IMR-90 (cell line): ENCODE results near the gene ATRAID. TPM values are rescaled to one million over a fixed set of nuclear protein-coding genes. Genes with fewer than 3 reads are reported as not detected.

Source experiments
- ATAC-seq: fragments of 200-7000 bp; cut with Tn5 transposase; 2 replicates; pipeline ENCODE4 v1.9.1; 2020; ENCODE audit warnings: low read depth, mild to moderate bottlenecking, moderate library complexity
- BruUV-seq: library from RNA; stranded (reverse); fragments of 400-500 nt; replicated peaks from 2 replicates; lab custom pipeline; 2021; lab: Mats Ljungman, UMichigan
- CTCF ChIA-PET: fragments of 300-600 bp; formaldehyde crosslinking; extraction: SDS; loops from one replicate; lab custom pipeline; 2021; ENCODE audit warnings: antibody characterized with exemption; lab: Yijun Ruan, JAX
- POLR2A ChIA-PET: fragments of 300-600 bp; sonication (Branson Sonifier 250); formaldehyde crosslinking; loops from one replicate; lab custom pipeline; 2022; ENCODE audit warnings: antibody characterized with exemption; ENCODE audit not compliant: unreplicated experiment; lab: Charles Lee
- DNase-seq: peaks from one replicate; pipeline ENCODE4 v3.0.0; 2013
- H2AFZ ChIP-seq: replicated peaks from 2 replicates; pipeline ENCODE3; 2013; ENCODE audit warnings: low read length, mild to moderate bottlenecking; ENCODE audit not compliant: poor library complexity
- H2AK5ac ChIP-seq: 2 replicates; pipeline ENCODE4 v1.6.1; 2013; ENCODE audit warnings: low read depth, low read length, inconsistent platforms
- H2AK9ac ChIP-seq: replicated peaks from 2 replicates; pipeline ENCODE3; 2013; ENCODE audit warnings: mild to moderate bottlenecking, low read depth, low read length, moderate library complexity; ENCODE audit not compliant: poor library complexity
- H2BK120ac ChIP-seq: 2 replicates; pipeline ENCODE4 v1.6.1; 2013; ENCODE audit warnings: low read depth, low read length, inconsistent platforms
- H2BK15ac ChIP-seq: 3 replicates; pipeline ENCODE4 v1.6.1; 2013; ENCODE audit warnings: low read depth, low read length, inconsistent platforms
- H2BK20ac ChIP-seq: 2 replicates; pipeline ENCODE4 v1.6.1; 2013; ENCODE audit warnings: low read depth, mild to moderate bottlenecking, inconsistent platforms, low read length, moderate library complexity
- H2BK5ac ChIP-seq: 2 replicates; pipeline ENCODE4 v1.6.1; 2013; ENCODE audit warnings: mild to moderate bottlenecking, low read depth, low read length, inconsistent platforms; ENCODE audit not compliant: poor library complexity, severe bottlenecking
- H3K14ac ChIP-seq: replicated peaks from 2 replicates; pipeline ENCODE4 v1.6.1; 2013; ENCODE audit warnings: low read depth, low read length, inconsistent platforms
- H3K18ac ChIP-seq: 2 replicates; pipeline ENCODE4 v1.6.1; 2013; ENCODE audit warnings: low read depth, low read length, control low read depth
- H3K23ac ChIP-seq: 2 replicates; pipeline ENCODE4 v1.6.1; 2013; ENCODE audit warnings: low read depth, low read length, inconsistent platforms
- H3K27ac ChIP-seq: 2 replicates; pipeline ENCODE4 v1.5.1; 2013; ENCODE audit warnings: mild to moderate bottlenecking, control low read depth, low read length; ENCODE audit not compliant: insufficient read depth
- H3K27me3 ChIP-seq: 2 replicates; pipeline ENCODE4 v1.6.1; 2013; ENCODE audit warnings: low read length; ENCODE audit not compliant: control insufficient read depth, insufficient read depth
- H3K36me3 ChIP-seq: 2 replicates; pipeline ENCODE4 v1.6.1; 2013; ENCODE audit warnings: low read length, mixed read lengths; ENCODE audit not compliant: control insufficient read depth, insufficient read depth
- H3K4ac ChIP-seq: 2 replicates; pipeline ENCODE4 v1.6.1; 2013; ENCODE audit warnings: low read depth, low read length, inconsistent platforms
- H3K4me1 ChIP-seq: 2 replicates; pipeline ENCODE4 v1.6.1; 2013; ENCODE audit warnings: low read length, mixed read lengths; ENCODE audit not compliant: control insufficient read depth, insufficient read depth
- H3K4me2 ChIP-seq: 2 replicates; pipeline ENCODE4 v1.6.1; 2013; ENCODE audit warnings: low read depth, mild to moderate bottlenecking, control low read depth, low read length, moderate library complexity
- H3K4me3 ChIP-seq: 2 replicates; pipeline ENCODE4 v1.5.1; 2013; ENCODE audit warnings: low read depth, mild to moderate bottlenecking, control low read depth, low read length, moderate library complexity; ENCODE audit not compliant: insufficient read depth
- H3K56ac ChIP-seq: 2 replicates; pipeline ENCODE4 v1.6.1; 2013; ENCODE audit warnings: low read length, inconsistent platforms; ENCODE audit not compliant: insufficient read depth; ENCODE audit errors: extremely low read depth
- H3K79me1 ChIP-seq, 2 experiments: 2 replicates each; pipeline ENCODE4 v1.6.1; 2013; ENCODE audit warnings: low read length in 2 of 2, inconsistent platforms in 1 of 2, low read depth in 1 of 2
- H3K9ac ChIP-seq: 2 replicates; pipeline ENCODE4 v1.6.1; 2013; ENCODE audit warnings: low read depth, low read length, control low read depth
- H3K9me1 ChIP-seq: 2 replicates; pipeline ENCODE4 v1.6.1; 2013; ENCODE audit warnings: low read length, inconsistent platforms; ENCODE audit not compliant: insufficient read depth
- H3K9me3 ChIP-seq: 2 replicates; pipeline ENCODE4 v1.6.1; 2013; ENCODE audit warnings: low read length; ENCODE audit not compliant: control insufficient read depth, insufficient read depth
- H4K20me1 ChIP-seq: 2 replicates; pipeline ENCODE4 v1.6.1; 2013; ENCODE audit warnings: low read length, inconsistent platforms; ENCODE audit not compliant: insufficient read depth
- H4K5ac ChIP-seq: 2 replicates; pipeline ENCODE4 v1.6.1; 2013; ENCODE audit warnings: mild to moderate bottlenecking, low read depth, low read length, control low read depth
- H4K8ac ChIP-seq, 2 experiments: 2 replicates each; pipeline ENCODE4 v1.6.1; 2013; ENCODE audit warnings: low read depth in 2 of 2, low read length in 2 of 2, control low read depth in 1 of 2, inconsistent platforms in 1 of 2
- H4K91ac ChIP-seq: 2 replicates; pipeline ENCODE4 v1.6.1; 2013; ENCODE audit warnings: low read depth, low read length, inconsistent platforms; ENCODE audit not compliant: insufficient read depth
- CEBPB ChIP-seq: IDR thresholded peaks from 2 replicates; pipeline ENCODE4 v1.6.1; 2012; ENCODE audit warnings: low read depth, low read length, improper control_type of control experiment
- RFX5 ChIP-seq: IDR thresholded peaks from 2 replicates; pipeline ENCODE4 v1.8.0; 2012; ENCODE audit warnings: low read depth, mild to moderate bottlenecking, low read length, moderate library complexity
- WGBS, 2 experiments: methylation state at CpG; one replicate each; pipeline versions ENCODE4 v1.1.5 to v1.1.7; 2013; ENCODE audit warnings: missing lambda C conversion rate in 2 of 2; ENCODE audit not compliant: insufficient read length in 1 of 2; ENCODE audit errors: extremely low coverage in 2 of 2; 5-methylcytosine and 5-hydroxymethylcytosine counted together
- dilution Hi-C: fragments of 300-500 bp; cut with HindIII; formaldehyde crosslinking; loops from one replicate; pipeline ENCODE4 v1.14.3; 2018; ENCODE audit warnings: low sequenced_read_pairs; ENCODE audit not compliant: unreplicated experiment
- in situ Hi-C: fragments of 300-500 bp; cut with MboI; formaldehyde crosslinking; loops from 3 replicates; pipeline ENCODE4 v1.14.3; 2019; ENCODE audit warnings: low sequenced_read_pairs, inconsistent platforms, mixed read lengths
- intact Hi-C: fragments of 100-400 bp; cut with micrococcal nuclease; formaldehyde crosslinking; loops from 2 replicates; pipeline ENCODE4 v1.10.0; 2022
- polyA plus RNA-seq, 3 experiments: library from polyadenylated mRNA; depleted of rRNA; stranded (reverse); fragments of >200 nt; gene quantifications; 2 replicates each; pipeline ENCODE4 v1.2.3, GENCODE V29; 2012; ENCODE audit warnings: low replicate concordance in 1 of 3
- total RNA-seq: library from RNA; depleted of rRNA; stranded (reverse); fragments of >200 nt; gene quantifications from 2 replicates; pipeline ENCODE4 v1.2.3, GENCODE V29; 2012

ATRAID gene
- total and polyA plus RNA-seq, 2 of the 4 experiments (the other 2 are of a cell fraction), result 138 to 173 TPM

DNA sequence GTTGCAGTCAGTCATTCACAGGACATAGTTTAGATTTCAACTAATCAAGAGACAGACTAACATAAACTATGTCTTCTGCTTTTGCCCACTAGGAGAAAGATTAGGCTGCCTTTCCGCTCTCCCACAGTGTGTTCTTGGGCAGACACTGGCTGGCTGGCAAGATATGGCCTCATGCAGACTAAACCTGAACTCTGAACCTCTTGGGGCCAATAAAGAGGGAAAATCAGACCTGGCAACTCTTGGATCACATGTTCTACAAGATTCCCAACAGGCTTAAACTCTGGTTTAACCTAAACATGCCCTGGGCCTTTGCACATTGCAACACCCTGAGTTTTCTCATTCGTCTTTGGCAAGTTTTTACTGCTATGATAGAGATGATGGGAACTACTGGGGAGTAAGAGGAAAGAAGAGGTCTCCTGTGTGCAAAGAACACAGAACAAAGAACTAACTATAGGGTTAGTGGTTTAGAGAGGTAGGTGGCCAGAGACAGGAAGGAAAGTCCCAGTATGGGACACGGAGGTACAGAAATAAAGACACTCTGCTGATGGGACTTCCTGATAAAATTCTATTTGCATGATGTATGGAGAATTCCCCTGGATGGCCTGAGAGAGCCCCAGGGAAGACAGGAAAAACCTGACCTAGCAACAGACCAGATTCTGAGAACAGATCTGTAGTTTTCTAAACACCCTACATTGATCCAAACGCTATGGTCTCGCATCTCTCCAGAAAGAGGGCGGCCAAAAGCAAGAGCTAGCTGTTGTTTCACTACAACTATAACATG is 2.0 kb upstream of the ATRAID start:
- Histone ChIP-seq H2BK20ac (no peak overlapping the region), H3K14ac (no peak overlapping the region), H4K91ac (no peak overlapping the region), H2BK15ac (no peak overlapping the region), H3K9ac (no peak overlapping the region), H2BK120ac (no peak overlapping the region), H3K27ac (no peak overlapping the region), H3K4me3 (no peak overlapping the region), H3K9me3 (no peaks in the 10 kb centered on the region), H4K5ac (no peak overlapping the region), H3K56ac (no peak overlapping the region), H2AK9ac (no peak overlapping the region), H2AK5ac (no peak overlapping the region), H3K4me2 (no peak overlapping the region), H3K9me1 (peaks cover 2% of the 10 kb centered on the region; the same call in 1 of the 2 replicates), H2BK5ac (no peak overlapping the region), H3K36me3 (peaks cover 29% of the 10 kb centered on the region), H3K79me1 (peaks cover 19 to 27% of the 10 kb centered on the region in 2 experiments), H3K27me3 (no peaks in the 10 kb centered on the region), H3K18ac (no peak overlapping the region), H2AFZ (no peak overlapping the region), H3K4me1 (peaks cover 6% of the 10 kb centered on the region), H4K20me1 (no peaks in the 10 kb centered on the region), H4K8ac (no peak overlapping the region), H3K23ac (no peak overlapping the region), H3K4ac (no peak overlapping the region)
- ATAC-seq (no peak), DNase-seq (peak; percentile 18)
- ChIA-PET CTCF (no interaction called here), POLR2A (no interaction called here)
- 86% methylated on average over 1 of the region's 6 CpGs; no CpG with 5 or more reads in 1 of the 2 experiments for WGBS, 2 experiments
- in situ Hi-C loops, result no loop called here
- BruUV-seq, result TSS peak; percentile 35
- dilution Hi-C loops, result no loop called here
- TF ChIP-seq CEBPB, result 0 out of 2 replicates have a peak, but pooled peaks have one; percentile 20
- no peak for TF ChIP-seq RFX5
- intact Hi-C loops, result no loop called here
